GM10266 (cell line): ENCODE data around the gene ZBTB38.

Experiments used
- DNase-seq: peaks from one replicate; pipeline ENCODE4 v3.0.0; 2012; ENCODE audit errors: extremely low spot score
- TF ChIP-seq, protein P1 (sequence below): IDR thresholded peaks from 2 replicates; pipeline ENCODE4 v1.5.1; 2012; ENCODE audit warnings: mild to moderate bottlenecking, low read depth; ENCODE audit not compliant: control insufficient read depth, insufficient read depth; ENCODE audit errors: missing control alignments

ZBTB38 gene

DNA sequence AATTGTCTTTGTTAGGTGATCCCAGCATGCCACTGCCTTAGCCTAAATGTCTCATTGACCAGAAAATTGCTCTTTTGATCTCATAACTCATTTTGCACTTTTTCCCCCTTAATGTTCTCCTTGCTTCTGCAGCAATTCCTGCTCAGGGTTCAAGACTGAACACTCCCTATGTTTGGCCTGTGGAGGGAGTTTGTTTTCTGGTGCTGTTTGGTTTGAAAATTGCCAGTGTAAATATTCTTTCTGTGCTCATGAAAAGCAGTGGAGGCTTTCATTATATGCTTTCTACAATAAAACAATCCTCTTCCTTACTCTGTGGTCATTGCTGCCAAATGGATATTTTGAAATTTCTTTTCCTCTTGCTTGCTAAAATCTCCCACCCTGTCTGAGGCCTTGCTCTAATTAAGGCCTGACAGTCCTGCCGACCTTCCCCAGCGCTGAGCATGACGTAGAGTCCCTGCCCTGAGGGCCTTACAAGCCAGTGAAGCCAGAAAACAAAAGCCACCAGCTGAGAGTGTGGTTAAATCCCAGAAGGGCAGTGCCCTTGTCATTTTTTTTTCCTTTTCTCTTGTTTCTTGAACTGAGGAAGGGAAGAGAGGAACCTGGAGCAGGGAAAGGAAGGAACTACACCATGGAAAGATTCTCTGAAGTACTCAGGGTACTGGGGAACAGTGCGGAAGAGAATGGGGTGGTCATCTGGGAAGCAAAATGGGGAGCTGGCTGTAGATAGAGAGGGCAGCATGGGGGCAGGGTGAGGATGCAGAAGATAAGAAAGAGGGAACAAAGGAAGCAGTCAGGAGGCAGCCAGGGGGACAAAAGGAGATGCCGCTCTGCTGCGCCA, 24.8 kb downstream of the ZBTB38 start:
- no peak for DNase-seq
- TF ChIP-seq, protein P1, sequence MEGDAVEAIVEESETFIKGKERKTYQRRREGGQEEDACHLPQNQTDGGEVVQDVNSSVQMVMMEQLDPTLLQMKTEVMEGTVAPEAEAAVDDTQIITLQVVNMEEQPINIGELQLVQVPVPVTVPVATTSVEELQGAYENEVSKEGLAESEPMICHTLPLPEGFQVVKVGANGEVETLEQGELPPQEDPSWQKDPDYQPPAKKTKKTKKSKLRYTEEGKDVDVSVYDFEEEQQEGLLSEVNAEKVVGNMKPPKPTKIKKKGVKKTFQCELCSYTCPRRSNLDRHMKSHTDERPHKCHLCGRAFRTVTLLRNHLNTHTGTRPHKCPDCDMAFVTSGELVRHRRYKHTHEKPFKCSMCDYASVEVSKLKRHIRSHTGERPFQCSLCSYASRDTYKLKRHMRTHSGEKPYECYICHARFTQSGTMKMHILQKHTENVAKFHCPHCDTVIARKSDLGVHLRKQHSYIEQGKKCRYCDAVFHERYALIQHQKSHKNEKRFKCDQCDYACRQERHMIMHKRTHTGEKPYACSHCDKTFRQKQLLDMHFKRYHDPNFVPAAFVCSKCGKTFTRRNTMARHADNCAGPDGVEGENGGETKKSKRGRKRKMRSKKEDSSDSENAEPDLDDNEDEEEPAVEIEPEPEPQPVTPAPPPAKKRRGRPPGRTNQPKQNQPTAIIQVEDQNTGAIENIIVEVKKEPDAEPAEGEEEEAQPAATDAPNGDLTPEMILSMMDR: no peak

DNA sequence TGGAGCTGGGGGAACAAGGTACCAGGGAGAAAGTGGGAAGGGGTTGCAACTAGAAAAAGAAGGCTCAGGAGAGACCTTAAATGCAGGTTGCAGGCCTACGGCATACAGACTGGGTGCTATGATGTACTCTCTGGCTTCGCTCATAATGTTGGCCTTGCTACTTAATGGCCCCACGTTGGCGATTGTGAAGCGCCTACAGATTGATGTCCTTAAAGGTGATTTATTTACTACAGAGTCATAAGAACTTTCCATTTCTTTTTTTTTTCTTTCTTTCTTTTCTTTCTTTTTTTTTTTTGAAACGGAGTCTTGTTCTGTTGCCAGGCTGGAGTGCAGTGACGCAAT, 25.4 kb downstream of the ZBTB38 start:
- TF ChIP-seq, protein P1: no peak
- no peak for DNase-seq

DNA sequence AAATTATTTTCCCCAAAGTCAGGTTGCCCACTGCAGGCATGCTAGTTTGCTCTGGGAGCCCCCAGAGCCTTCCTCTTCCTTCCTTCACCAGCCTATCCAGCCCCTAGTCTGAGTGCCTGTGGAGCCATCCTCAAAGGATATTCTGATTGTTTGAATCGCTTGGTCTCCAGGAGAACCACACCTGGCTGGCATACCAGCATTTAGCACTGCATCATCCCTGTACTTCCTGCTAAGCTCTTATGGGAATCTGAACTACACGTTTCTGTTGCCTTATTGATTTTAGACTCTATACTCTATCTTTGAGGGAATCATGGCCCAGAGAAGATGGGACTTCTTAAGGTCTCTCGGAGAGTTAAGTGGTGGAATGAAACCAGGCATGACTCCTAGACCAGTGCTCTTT, 26.3 kb downstream of the ZBTB38 start:
- TF ChIP-seq, protein P1: no peak
- no peak for DNase-seq

DNA sequence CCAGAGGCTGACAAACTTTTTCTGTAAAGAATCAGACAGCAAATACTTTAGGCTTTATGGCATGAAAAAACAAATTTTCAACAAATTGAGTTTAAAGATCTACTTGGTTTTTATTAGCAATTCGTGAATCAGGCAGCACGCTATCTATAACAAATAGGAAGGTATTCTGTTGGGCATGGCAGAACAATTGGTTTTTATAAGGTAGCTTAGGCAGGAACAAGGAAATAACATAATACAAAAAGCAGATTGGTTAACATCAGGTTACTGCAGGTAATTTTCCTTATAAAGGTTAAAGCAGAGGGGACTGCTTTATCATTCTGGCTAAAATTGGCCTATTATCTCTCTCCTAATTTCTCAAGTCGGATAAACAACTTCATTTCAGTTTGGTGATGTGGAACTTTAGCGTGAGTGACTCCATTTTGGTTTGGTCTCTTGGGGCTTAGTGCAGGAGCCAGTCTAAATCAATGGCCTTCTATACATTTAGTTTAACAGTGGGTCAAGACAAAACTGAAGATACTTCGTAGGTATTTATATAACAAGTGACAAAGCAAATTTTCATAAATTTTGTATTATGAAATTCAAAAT, 26.8 kb downstream of the ZBTB38 start:
- DNase-seq: no peak
- TF ChIP-seq, protein P1: no peak

DNA sequence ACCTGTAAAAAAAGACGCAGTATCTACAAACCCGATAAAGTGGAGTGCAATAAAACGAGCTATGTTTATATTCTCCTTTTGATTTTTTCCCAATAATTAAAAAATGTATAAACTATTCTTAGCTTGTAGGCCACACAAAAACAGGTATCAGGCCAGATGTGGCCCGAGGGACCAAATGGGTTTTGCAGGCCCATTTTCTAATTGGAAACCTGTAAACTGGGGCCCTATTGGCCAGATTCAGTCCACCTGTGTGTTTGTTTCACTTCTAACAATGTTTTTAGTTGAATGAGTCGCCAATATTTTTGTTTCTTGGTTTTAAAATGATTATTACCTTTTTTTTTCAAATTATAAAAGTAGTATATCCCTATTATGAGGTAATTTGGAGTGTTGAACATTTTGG, 29.7 kb downstream of the ZBTB38 start:
- TF ChIP-seq, protein P1: no peak
- DNase-seq: no peak

DNA sequence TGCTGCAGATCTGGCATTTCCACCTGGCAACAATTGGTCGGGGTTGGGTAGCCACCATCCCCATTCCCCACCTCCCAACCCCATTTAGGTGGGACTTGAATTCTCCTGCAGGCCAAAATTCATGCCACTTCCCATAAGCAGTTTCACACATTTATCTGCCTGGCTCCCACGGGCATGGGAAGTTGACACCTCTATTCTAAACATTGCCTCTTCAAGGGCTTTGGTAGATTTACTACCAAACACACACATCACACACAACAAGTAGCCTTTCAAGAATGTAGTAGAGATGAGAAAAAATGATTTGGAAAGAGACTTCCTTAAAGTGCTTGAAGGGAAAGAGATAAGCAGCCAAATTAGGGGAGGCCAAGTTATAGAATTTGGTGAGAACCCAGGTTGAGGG, 30.9 kb downstream of the ZBTB38 start:
- no peak for DNase-seq
- TF ChIP-seq, protein P1: no peak
